Epithelial cell of esophagus (primary cell): ENCODE data around the gene RORC.

Experiments
- DNase-seq: peaks from one replicate; pipeline ENCODE4 v3.0.0; 2010; ENCODE audit warnings: low read depth
- H3K4me3 ChIP-seq: 2 replicates; pipeline ENCODE4 v1.5.1; 2011; ENCODE audit warnings: mild to moderate bottlenecking, low read length, control low read depth
- CTCF ChIP-seq: IDR thresholded peaks from 2 replicates; pipeline ENCODE4 v1.5.1; 2011; ENCODE audit warnings: low read depth, mild to moderate bottlenecking, low read length, control low read depth, inconsistent platforms; ENCODE audit not compliant: insufficient read depth; ENCODE audit errors: missing control alignments

RORC gene

GRCh38 chr1:151800830-151801229 lies 30.8 kb downstream of the RORC start:
- no peak for DNase-seq
- H3K4me3 ChIP-seq, result no peak overlapping the region
- no peak for TF ChIP-seq CTCF

- TF ChIP-seq CTCF, result no peak
- H3K4me3 ChIP-seq, result no peak overlapping the region
- peak; percentile 11 for DNase-seq
Measured at GRCh38 chr1:151799179-151800022, 32.2 kb downstream of the RORC start.

GRCh38 chr1:151798571-151798970 lies 33.0 kb downstream of the RORC start:
- TF ChIP-seq CTCF, result no peak

GRCh38 chr1:151790940-151791651 lies 40.5 kb downstream of the RORC start:
- peak overlapping the region; percentile 92 for H3K4me3 ChIP-seq
- DNase-seq, result peak; percentile 33
- no peak for TF ChIP-seq CTCF

More at GRCh38 chr1:151798571-151798970, 33.0 kb downstream of the RORC start:
- H3K4me3 ChIP-seq, result no peak overlapping the region
- DNase-seq, result no peak

GRCh38 chr1:151790071-151790939 lies 41.3 kb downstream of the RORC start, which contains the start of gene TDRKH:
TSS of gene TDRKH (minus strand) at chr1:151790500. CDS start at chr1:151783022, 7,478 bp downstream.
- TF ChIP-seq CTCF, result peak; percentile 35
- peak within 1 kb of the TSS; percentile 92 for H3K4me3 ChIP-seq
- DNase-seq, result peak; percentile 100

GRCh38 chr1:151787689-151788088 lies 43.9 kb downstream of the RORC start:
- TF ChIP-seq CTCF, result no peak
- no peak for DNase-seq
- H3K4me3 ChIP-seq, result no peak overlapping the region
